ENCODE measurements around the gene C1orf122. TPM values are rescaled to one million over a fixed set of nuclear protein-coding genes. Genes with fewer than 3 reads are reported as not detected.

The C1orf122 gene
- total and polyA plus RNA-seq, 3 donors from 2014 or later: 48.1 to 188 (median 147) TPM

DNA sequence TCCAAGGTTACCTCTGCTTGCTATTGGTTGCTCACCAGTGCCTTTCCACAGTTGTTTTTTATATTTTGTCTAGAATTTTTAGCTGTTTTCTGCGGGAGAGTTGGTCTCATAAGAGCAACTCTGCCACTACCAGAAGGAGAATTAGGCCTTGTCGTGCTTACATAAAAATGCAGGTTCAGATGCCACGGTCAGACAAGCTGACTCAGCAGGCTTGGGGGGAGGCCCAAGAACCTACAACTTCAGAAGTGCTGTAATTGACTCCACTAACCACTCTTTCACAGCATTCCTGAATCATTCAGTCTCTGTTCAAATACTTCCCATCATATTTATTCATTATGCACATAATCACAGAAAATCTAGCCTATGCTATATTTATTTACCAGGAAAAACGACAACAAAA is 23.5 kb downstream of the C1orf122 start:
- Histone ChIP-seq H3K4me3 (no peak overlapping the region), H3K27ac (no peak overlapping the region), H3K27me3 (no peaks in the 10 kb centered on the region), H3K4me1 (no peaks in the 10 kb centered on the region), H3K36me3 (ENCODE audit: low read depth, missing control alignments) (no peaks in the 10 kb centered on the region), H3K9me3 (no peaks in the 10 kb centered on the region)
- DNase-seq: no peak
- 93% methylated on average over 4 of the region's 4 CpGs for WGBS, 2 donors
- intact Hi-C loops (cut with DNase I; ENCODE audit: low total_unique reads): no loop called here
- TF ChIP-seq, protein P1, sequence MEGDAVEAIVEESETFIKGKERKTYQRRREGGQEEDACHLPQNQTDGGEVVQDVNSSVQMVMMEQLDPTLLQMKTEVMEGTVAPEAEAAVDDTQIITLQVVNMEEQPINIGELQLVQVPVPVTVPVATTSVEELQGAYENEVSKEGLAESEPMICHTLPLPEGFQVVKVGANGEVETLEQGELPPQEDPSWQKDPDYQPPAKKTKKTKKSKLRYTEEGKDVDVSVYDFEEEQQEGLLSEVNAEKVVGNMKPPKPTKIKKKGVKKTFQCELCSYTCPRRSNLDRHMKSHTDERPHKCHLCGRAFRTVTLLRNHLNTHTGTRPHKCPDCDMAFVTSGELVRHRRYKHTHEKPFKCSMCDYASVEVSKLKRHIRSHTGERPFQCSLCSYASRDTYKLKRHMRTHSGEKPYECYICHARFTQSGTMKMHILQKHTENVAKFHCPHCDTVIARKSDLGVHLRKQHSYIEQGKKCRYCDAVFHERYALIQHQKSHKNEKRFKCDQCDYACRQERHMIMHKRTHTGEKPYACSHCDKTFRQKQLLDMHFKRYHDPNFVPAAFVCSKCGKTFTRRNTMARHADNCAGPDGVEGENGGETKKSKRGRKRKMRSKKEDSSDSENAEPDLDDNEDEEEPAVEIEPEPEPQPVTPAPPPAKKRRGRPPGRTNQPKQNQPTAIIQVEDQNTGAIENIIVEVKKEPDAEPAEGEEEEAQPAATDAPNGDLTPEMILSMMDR (IDR thresholded peaks at IDR 0.05): no peak
- no peak for TF ChIP-seq POLR2A (IDR thresholded peaks at IDR 0.05)

DNA sequence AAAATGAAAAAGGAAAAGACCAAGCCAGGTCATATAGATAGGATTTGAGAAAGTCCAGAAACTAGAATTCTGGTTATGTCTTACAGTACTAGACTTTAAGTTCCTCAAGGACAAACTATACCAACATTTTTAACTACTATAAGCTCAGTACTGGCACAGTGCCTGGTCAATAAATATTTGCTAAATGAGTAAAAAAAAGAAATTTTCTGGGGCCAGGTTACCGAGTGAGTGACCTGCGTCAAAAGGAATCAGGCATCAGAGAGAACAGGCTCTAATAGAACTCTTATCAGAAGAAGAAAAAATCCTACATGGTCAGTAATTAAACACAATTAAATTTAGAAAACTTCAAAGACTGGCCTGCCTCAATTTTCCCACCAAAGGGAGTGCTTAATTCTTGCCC is 24.2 kb downstream of the C1orf122 start:
- H3K9me3 ChIP-seq: no peaks in the 10 kb centered on the region
- no peak for TF ChIP-seq POLR2A (IDR thresholded peaks at IDR 0.05)
- TF ChIP-seq, protein P1 (IDR thresholded peaks at IDR 0.05): no peak
- H3K36me3 ChIP-seq (ENCODE audit: low read depth, missing control alignments): no peaks in the 10 kb centered on the region
- H3K4me3 ChIP-seq: no peak overlapping the region
- WGBS, 2 donors: 87 to 93% methylated on average over 2 of the region's 2 CpGs
- H3K27ac ChIP-seq: no peak overlapping the region
- no peaks in the 10 kb centered on the region for H3K4me1 ChIP-seq
- intact Hi-C loops (cut with DNase I; ENCODE audit: low total_unique reads): no loop called here
- H3K27me3 ChIP-seq: no peaks in the 10 kb centered on the region
- no peak for DNase-seq

DNA sequence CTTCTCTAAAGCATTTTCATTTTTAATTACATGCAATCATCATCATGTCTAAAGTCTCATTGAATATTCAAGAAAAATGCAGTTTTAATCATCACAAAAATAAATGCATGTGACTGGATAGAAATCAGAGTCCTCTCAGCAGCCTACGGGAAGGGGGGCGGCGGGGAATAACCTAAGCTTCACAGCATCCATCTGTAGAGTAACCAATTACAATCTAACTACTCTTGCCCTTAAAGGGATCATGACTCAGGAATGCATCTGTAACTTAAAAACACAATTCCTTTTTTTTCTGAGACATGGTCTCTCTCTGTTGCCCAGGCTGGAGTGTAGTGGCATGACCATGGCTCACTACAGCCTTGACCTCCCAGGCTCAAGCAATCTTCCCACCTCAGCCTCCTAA is 29.2 kb downstream of the C1orf122 start:
- intact Hi-C loops (cut with DNase I; ENCODE audit: low total_unique reads): no loop called here
- TF ChIP-seq, protein P1 (IDR thresholded peaks at IDR 0.05): no peak
- TF ChIP-seq POLR2A (IDR thresholded peaks at IDR 0.05): no peak

DNA sequence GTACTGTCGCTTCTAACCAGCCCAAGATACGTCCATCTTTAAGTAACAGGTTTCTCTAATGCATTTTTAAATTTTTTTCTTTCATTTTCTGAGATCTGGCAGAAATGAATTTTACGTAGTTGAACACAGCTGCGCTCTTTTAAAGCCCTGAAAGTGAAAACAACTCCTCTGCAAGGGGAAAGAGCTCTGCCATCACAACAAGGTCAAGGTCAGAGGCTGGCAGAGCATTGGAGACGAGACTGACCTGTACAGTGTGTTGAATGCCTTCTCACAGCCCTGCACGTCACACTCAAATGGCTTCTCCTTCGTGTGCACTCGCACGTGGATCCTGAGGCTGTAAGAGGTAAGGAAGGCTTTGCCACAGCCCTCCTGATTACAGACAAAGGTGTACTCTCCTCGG is 32.1 kb downstream of the C1orf122 start:
- WGBS, 2 donors: 73 to 84% methylated on average over 10 of the region's 10 CpGs
- H3K27me3 ChIP-seq: no peaks in the 10 kb centered on the region
- no peak overlapping the region for H3K4me3 ChIP-seq
- TF ChIP-seq, protein P1 (IDR thresholded peaks at IDR 0.05): no peak
- TF ChIP-seq POLR2A (IDR thresholded peaks at IDR 0.05): no peak
- no peaks in the 10 kb centered on the region for H3K36me3 ChIP-seq (ENCODE audit: low read depth, missing control alignments)
- H3K27ac ChIP-seq: no peak overlapping the region
- no peaks in the 10 kb centered on the region for H3K9me3 ChIP-seq
- H3K4me1 ChIP-seq: peaks cover 5% of the 10 kb centered on the region
- intact Hi-C loops (cut with DNase I; ENCODE audit: low total_unique reads): no loop called here
- peak; percentile 33 for DNase-seq

More for the DNA sequence above, 29.2 kb downstream of the C1orf122 start:
- peaks cover 5% of the 10 kb centered on the region for H3K4me1 ChIP-seq
- no peaks in the 10 kb centered on the region for H3K36me3 ChIP-seq (ENCODE audit: low read depth, missing control alignments)
- no peaks in the 10 kb centered on the region for H3K9me3 ChIP-seq
- H3K27ac ChIP-seq: no peak overlapping the region
- H3K27me3 ChIP-seq: no peaks in the 10 kb centered on the region
- WGBS, 2 donors: 56 to 62% methylated on average over 3 of the region's 3 CpGs
- H3K4me3 ChIP-seq: no peak overlapping the region
- DNase-seq: no peak

- Histone ChIP-seq H3K36me3 (ENCODE audit: low read depth, missing control alignments) (no peaks in the 10 kb centered on the region), H3K9me3 (no peaks in the 10 kb centered on the region), H3K27ac (no peak overlapping the region), H3K27me3 (no peaks in the 10 kb centered on the region), H3K4me3 (no peak overlapping the region), H3K4me1 (peaks cover 5% of the 10 kb centered on the region)
- TF ChIP-seq POLR2A (IDR thresholded peaks at IDR 0.05): no peak
- TF ChIP-seq, protein P1 (IDR thresholded peaks at IDR 0.05): no peak
- DNase-seq: no peak
- intact Hi-C loops (cut with DNase I; ENCODE audit: low total_unique reads): no loop called here
- 52 to 75% methylated on average over 1 of the region's 1 CpG for WGBS, 2 donors
Measured at GRCh38 chr1:37840711-37841110, 33.1 kb downstream of the C1orf122 start.
